ENCODE measurements around the gene TXNRD2. TPM values are rescaled to one million over a fixed set of nuclear protein-coding genes. Genes with fewer than 3 reads are reported as not detected.

The TXNRD2 gene
- total RNA-seq, 1 donor from 2014 or later, result 46.0 TPM

DNA sequence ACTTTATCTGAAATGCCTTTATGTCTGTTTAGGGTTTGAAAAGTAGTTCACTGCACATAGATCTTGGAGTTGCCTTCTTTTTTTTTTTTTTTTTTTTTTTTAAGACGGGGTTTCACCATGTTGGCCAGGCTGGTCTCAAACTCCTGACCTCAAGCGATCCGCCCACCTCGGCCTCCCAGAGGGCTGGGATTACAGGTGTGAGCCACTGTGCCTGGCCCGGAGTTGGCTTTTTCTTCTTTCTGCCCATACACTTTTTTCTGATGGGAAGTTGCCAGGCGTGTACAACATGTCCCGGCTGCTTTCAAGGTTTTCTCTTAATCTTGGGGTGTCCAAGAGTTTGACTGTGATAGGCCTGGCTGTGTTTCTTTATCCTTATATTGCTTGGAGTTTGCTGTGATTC, 74.0 kb downstream of the TXNRD2 start:
- Histone ChIP-seq H3K36me3 (no peaks in the 10 kb centered on the region), H3K4me1 (no peaks in the 10 kb centered on the region), H3K27me3 (no peaks in the 10 kb centered on the region), H3K27ac (no peak overlapping the region), H3K4me3 (no peak overlapping the region), H3K9me3 (no peaks in the 10 kb centered on the region)
- TF ChIP-seq, protein P1, sequence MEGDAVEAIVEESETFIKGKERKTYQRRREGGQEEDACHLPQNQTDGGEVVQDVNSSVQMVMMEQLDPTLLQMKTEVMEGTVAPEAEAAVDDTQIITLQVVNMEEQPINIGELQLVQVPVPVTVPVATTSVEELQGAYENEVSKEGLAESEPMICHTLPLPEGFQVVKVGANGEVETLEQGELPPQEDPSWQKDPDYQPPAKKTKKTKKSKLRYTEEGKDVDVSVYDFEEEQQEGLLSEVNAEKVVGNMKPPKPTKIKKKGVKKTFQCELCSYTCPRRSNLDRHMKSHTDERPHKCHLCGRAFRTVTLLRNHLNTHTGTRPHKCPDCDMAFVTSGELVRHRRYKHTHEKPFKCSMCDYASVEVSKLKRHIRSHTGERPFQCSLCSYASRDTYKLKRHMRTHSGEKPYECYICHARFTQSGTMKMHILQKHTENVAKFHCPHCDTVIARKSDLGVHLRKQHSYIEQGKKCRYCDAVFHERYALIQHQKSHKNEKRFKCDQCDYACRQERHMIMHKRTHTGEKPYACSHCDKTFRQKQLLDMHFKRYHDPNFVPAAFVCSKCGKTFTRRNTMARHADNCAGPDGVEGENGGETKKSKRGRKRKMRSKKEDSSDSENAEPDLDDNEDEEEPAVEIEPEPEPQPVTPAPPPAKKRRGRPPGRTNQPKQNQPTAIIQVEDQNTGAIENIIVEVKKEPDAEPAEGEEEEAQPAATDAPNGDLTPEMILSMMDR (IDR thresholded peaks at IDR 0.05), result no peak
- intact Hi-C loops (cut with DNase I), result no loop called here
- DNase-seq (ENCODE audit: low spot score in 2 of 2), result no peak

DNA sequence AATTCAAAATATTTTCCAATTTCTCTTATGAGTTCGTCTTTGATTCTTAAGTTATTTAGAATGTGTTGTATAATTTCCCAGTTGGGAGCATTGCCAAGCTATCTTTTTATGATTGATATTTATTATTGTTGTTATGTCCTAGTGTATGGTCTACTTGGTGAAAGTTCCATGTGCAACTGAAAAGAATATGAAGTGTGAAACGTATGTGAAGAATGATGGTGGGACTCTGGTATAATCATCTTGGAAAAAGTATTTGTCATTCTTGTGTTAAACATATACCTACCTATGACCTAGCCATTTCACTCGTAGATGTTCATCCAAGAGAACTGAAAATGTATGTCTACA, 75.0 kb downstream of the TXNRD2 start:
- Histone ChIP-seq H3K27me3 (no peaks in the 10 kb centered on the region), H3K9me3 (no peaks in the 10 kb centered on the region)
- DNase-seq (ENCODE audit: low spot score in 2 of 2), result no peak

DNA sequence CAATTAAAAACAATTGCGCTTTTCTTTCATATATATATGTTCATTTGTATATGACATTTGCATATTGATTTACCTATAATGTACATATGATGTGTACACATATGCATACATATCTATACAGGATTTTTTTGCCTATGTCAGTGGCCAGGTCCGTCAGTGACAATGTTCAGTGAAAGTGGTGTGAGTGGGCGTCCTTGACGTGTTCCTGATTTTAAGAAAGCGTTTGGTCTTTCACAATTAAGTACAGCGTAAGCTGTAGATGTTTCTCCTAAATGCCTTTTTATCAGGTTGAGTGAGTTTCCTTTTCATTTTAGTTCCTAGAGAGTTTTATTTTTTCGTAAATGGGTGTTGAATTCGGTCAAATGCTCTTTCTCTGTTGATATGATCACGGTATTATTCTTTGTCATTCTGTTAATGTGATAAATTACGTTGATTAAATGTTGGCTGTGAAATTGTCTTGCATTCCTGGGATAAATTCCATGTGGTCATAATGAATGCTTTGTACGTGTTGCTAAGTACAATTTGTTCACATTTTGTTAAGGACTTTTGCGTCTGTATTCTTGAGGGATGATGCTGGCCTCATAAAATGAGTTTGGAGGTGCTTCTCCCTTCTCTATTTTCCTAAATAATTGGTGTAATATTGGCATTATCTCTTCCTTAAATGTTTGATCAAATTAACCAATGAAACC, 76.3 kb downstream of the TXNRD2 start:
- TF ChIP-seq, protein P1 (IDR thresholded peaks at IDR 0.05), result no peak
- Histone ChIP-seq H3K4me3 (no peak overlapping the region), H3K27ac (no peak overlapping the region), H3K27me3 (no peaks in the 10 kb centered on the region), H3K4me1 (no peaks in the 10 kb centered on the region), H3K36me3 (no peaks in the 10 kb centered on the region), H3K9me3 (no peaks in the 10 kb centered on the region)
- DNase-seq (ENCODE audit: low spot score in 2 of 2), result no peak
- intact Hi-C loops (cut with DNase I), result no loop called here

More for the DNA sequence above, 75.0 kb downstream of the TXNRD2 start:
- Histone ChIP-seq H3K4me3 (no peak overlapping the region), H3K4me1 (no peaks in the 10 kb centered on the region), H3K27ac (no peak overlapping the region), H3K36me3 (no peaks in the 10 kb centered on the region)
- intact Hi-C loops (cut with DNase I), result no loop called here
- TF ChIP-seq, protein P1 (IDR thresholded peaks at IDR 0.05), result no peak

GRCh38 chr22:19864538-19865106, 77.0 kb downstream of the TXNRD2 start:
- Histone ChIP-seq H3K9me3 (no peaks in the 10 kb centered on the region), H3K36me3 (no peaks in the 10 kb centered on the region), H3K27me3 (no peaks in the 10 kb centered on the region), H3K27ac (no peak overlapping the region), H3K4me1 (no peaks in the 10 kb centered on the region), H3K4me3 (no peak overlapping the region)
- DNase-seq (ENCODE audit: low spot score in 2 of 2), result no peak
- TF ChIP-seq, protein P1 (IDR thresholded peaks at IDR 0.05), result no peak
- intact Hi-C loops (cut with DNase I), result no loop called here

DNA sequence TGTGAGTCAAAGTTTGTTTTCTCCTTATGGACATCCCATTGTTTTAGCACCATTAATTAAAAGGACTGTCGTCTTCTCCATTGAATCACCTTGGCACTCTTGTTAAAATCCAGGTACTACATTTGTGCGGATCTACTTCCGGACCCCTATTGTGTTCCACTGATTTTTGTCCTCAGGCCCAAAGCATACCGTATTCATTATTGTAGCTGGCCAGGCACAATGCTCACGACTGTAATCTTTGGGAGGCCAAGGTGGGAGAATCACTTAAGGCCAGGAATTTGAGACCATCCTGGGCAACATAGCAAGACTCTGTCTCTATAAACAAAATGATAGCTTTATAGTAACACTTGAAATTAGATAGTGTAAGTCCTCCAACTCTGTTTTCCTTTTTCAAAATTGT, 78.0 kb downstream of the TXNRD2 start:
- no peak for DNase-seq (ENCODE audit: low spot score in 2 of 2)
- intact Hi-C loops (cut with DNase I), result no loop called here
- Histone ChIP-seq H3K36me3 (no peaks in the 10 kb centered on the region), H3K4me1 (no peaks in the 10 kb centered on the region), H3K4me3 (no peak overlapping the region), H3K27ac (no peak overlapping the region), H3K9me3 (no peaks in the 10 kb centered on the region), H3K27me3 (no peaks in the 10 kb centered on the region)
- TF ChIP-seq, protein P1 (IDR thresholded peaks at IDR 0.05), result no peak

Measured in ascending aorta (tissue), 2 donors.